ENCODE results near the gene PTPRM. TPM values are rescaled to one million over a fixed set of nuclear protein-coding genes. Genes with fewer than 3 reads are reported as not detected.

The PTPRM gene
- polyA plus RNA-seq, 1 of the 3 experiments (the other 2 are of a cell fraction): 16.0 TPM

DNA sequence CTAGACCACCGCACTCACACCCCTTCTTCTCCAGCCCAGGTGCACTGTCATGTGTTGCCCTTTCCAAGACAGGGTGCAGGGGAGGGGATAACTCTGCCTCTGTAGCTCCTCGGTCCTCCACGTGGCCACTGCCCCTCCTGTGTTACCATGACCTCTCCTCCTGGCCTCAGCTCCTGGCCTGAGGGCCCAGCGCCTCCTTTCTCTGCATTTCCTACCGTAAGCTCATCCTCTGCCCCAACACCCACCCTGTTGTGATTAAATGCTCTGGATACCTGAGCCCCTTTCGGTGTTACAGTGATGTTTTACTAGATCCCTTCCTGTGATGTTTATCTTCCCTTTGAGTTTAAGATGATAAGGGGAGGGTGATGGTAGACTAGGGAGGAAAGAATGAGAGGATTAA lies 242.3 kb downstream of the PTPRM start (continued):
- TF ChIP-seq NFIC (IDR thresholded peaks at IDR 0.05; ENCODE audit: borderline replicate concordance) (no peak), GATA2 (CRISPR knock-in tag; IDR thresholded peaks at IDR 0.05) (no peak), NRF1 (IDR thresholded peaks at IDR 0.05; ENCODE audit: low read depth, low read length) (no peak), TAF1 (IDR thresholded peaks at IDR 0.05; ENCODE audit: borderline replicate concordance, low read depth, low read length) (no peak), RFX5 (IDR thresholded peaks at IDR 0.05; ENCODE audit: low read length) (no peak), ELF1 (IDR thresholded peaks at IDR 0.05) (no peak), SIN3A (IDR thresholded peaks at IDR 0.05; ENCODE audit: borderline replicate concordance, low read depth, low read length) (no peak)
- TF ChIP-seq, protein P1, sequence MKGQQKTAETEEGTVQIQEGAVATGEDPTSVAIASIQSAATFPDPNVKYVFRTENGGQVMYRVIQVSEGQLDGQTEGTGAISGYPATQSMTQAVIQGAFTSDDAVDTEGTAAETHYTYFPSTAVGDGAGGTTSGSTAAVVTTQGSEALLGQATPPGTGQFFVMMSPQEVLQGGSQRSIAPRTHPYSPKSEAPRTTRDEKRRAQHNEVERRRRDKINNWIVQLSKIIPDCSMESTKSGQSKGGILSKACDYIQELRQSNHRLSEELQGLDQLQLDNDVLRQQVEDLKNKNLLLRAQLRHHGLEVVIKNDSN (IDR thresholded peaks at IDR 0.05; ENCODE audit: borderline replicate concordance, low read depth): no peak
- TF ChIP-seq, protein P2, sequence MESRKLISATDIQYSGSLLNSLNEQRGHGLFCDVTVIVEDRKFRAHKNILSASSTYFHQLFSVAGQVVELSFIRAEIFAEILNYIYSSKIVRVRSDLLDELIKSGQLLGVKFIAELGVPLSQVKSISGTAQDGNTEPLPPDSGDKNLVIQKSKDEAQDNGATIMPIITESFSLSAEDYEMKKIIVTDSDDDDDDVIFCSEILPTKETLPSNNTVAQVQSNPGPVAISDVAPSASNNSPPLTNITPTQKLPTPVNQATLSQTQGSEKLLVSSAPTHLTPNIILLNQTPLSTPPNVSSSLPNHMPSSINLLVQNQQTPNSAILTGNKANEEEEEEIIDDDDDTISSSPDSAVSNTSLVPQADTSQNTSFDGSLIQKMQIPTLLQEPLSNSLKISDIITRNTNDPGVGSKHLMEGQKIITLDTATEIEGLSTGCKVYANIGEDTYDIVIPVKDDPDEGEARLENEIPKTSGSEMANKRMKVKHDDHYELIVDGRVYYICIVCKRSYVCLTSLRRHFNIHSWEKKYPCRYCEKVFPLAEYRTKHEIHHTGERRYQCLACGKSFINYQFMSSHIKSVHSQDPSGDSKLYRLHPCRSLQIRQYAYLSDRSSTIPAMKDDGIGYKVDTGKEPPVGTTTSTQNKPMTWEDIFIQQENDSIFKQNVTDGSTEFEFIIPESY (IDR thresholded peaks at IDR 0.05; ENCODE audit: borderline replicate concordance, low read depth): no peak

DNA sequence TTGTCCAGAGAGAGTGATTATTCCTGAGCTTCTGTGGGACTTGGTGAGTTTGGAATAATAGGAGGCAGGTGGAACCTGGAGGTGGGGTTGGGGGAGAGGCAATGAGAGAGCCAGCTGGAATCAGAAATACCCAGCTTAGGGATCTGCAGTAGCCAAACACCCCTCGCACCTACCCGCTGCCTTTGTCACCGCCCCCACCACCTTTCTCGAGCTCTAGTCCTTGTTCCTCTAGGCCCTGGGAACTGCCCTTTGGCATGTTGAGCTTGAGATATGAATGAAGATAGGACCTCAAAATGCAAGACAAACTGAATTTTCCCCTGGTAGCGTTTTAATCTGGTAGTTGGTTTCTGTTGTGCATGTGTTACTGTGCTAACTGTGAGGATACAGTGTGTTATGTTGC lies 242.9 kb downstream of the PTPRM start:
- H4K20me1 ChIP-seq (ENCODE audit: insufficient read depth): no peaks in the 10 kb centered on the region
- CTCF ChIA-PET: interaction anchor here (2.0 kb wide), 1 partner anchor 243 kb away, joined by 10 read pairs; the partner anchor contains the start of gene PTPRM
- WGBS (ENCODE audit: low lambda C conversion rate): 69% methylated on average over 5 of the region's 5 CpGs
- H3K79me2 ChIP-seq (ENCODE audit: insufficient read depth): no peaks in the 10 kb centered on the region
- no peaks in the 10 kb centered on the region for H3K9me3 ChIP-seq
- DNase-seq: no peak
- H3K27me3 ChIP-seq (ENCODE audit: insufficient read depth): no peaks in the 10 kb centered on the region
- H3K4me1 ChIP-seq (ENCODE audit: control insufficient read depth in 1 of 2, insufficient read depth in 2 of 2, low read depth in 1 of 2, low read length in 1 of 2): peaks cover 0 to 21% of the 10 kb centered on the region in 2 experiments; a peak in 2 of 4 replicates
- H3K36me3 ChIP-seq (replicated peaks in 1 of 2; ENCODE audit: control insufficient read depth in 1 of 2, insufficient read depth in 2 of 2, low read length in 1 of 2): no peaks in the 10 kb centered on the region
- no peak overlapping the region for H3K4me2 ChIP-seq
- POLR2A ChIA-PET: no interaction called here
- H3K4me3 ChIP-seq (ENCODE audit: low read depth in 2 of 2, low read length in 1 of 2): no peak overlapping the region
- no peak for TF ChIP-seq JUND (IDR thresholded peaks at IDR 0.05)
- TF ChIP-seq FOSL2 (IDR thresholded peaks at IDR 0.05; ENCODE audit: borderline replicate concordance, low read depth): no peak
- TF ChIP-seq FOXM1 (IDR thresholded peaks at IDR 0.05; ENCODE audit: low read depth): no peak
- no peak for TF ChIP-seq POLR2AphosphoS5 (IDR thresholded peaks at IDR 0.05; ENCODE audit: low read depth, low read length)
- no peak for TF ChIP-seq SIN3A (IDR thresholded peaks at IDR 0.05; ENCODE audit: borderline replicate concordance, low read depth, low read length)
- TF ChIP-seq TEAD4 (IDR thresholded peaks at IDR 0.05; ENCODE audit: borderline replicate concordance, insufficient read depth): no peak
- no peak for TF ChIP-seq RCOR1 (IDR thresholded peaks at IDR 0.05; ENCODE audit: low read length)
- no peak for TF ChIP-seq NRF1 (IDR thresholded peaks at IDR 0.05; ENCODE audit: low read depth, low read length)
- TF ChIP-seq CHD2 (IDR thresholded peaks at IDR 0.05; ENCODE audit: low read length, partially characterized antibody): no peak
- TF ChIP-seq RXRA (IDR thresholded peaks at IDR 0.05; ENCODE audit: borderline replicate concordance, low read depth): no peak
- TF ChIP-seq, protein P3, sequence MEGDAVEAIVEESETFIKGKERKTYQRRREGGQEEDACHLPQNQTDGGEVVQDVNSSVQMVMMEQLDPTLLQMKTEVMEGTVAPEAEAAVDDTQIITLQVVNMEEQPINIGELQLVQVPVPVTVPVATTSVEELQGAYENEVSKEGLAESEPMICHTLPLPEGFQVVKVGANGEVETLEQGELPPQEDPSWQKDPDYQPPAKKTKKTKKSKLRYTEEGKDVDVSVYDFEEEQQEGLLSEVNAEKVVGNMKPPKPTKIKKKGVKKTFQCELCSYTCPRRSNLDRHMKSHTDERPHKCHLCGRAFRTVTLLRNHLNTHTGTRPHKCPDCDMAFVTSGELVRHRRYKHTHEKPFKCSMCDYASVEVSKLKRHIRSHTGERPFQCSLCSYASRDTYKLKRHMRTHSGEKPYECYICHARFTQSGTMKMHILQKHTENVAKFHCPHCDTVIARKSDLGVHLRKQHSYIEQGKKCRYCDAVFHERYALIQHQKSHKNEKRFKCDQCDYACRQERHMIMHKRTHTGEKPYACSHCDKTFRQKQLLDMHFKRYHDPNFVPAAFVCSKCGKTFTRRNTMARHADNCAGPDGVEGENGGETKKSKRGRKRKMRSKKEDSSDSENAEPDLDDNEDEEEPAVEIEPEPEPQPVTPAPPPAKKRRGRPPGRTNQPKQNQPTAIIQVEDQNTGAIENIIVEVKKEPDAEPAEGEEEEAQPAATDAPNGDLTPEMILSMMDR (IDR thresholded peaks at IDR 0.05): no peak
- no peak for TF ChIP-seq EZH2phosphoT487 (IDR thresholded peaks at IDR 0.05; ENCODE audit: borderline replicate concordance, low read depth)
- TF ChIP-seq RAD21 (IDR thresholded peaks at IDR 0.05; ENCODE audit: low read length): no peak
- TF ChIP-seq EP300 (IDR thresholded peaks at IDR 0.05; ENCODE audit: borderline replicate concordance in 1 of 2, low read depth in 1 of 2, low read length in 1 of 2): no peak
- TF ChIP-seq RFX5 (IDR thresholded peaks at IDR 0.05; ENCODE audit: low read length): no peak
- H3F3A ChIP-seq (replicated peaks; ENCODE audit: insufficient read depth): no peaks in the 10 kb centered on the region
- no peak overlapping the region for H3K9ac ChIP-seq
- H3K9me2 ChIP-seq: no peaks in the 10 kb centered on the region
- H3K27ac ChIP-seq (ENCODE audit: low read depth in 2 of 2, low read length in 1 of 2): no peak overlapping the region
- H2AFZ ChIP-seq (ENCODE audit: low read depth): no peak overlapping the region
